ENCODE measurements around the gene GP1BB.

DNA sequence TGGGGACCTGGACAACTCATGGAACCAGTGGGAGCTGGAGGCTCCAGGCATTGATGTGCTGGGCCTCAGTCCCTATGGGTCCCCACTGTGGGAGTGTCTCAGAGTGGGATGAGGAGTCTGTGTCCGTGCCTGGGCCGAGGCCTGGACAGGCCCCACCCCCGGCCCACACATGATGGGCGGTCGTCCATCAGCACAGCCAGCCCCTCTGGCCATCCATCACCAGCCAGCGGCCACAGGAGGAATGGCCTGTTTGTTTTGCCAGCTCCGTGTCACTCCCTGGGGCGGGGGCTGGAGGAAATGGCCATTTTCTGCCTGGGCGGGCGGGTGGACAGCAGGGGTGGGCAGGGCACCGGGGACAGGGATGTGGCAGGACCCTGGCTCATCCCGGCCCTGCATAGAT lies 24.2 kb downstream of the GP1BB start:
- TF ChIP-seq CREB1 (IDR thresholded peaks at IDR 0.05; ENCODE audit: low read depth) (no peak), CEBPB (IDR thresholded peaks at IDR 0.05) (no peak), EGR1 (IDR thresholded peaks at IDR 0.05) (no peak)
